Muscle of leg (tissue), 16 donors: ENCODE measurements around the gene WDR72. TPM values are rescaled to one million over a fixed set of nuclear protein-coding genes. Genes with fewer than 3 reads are reported as not detected.
"Not testable (repeated sequence)": the region's sequence is repeated elsewhere in the genome, so short reads cannot be mapped to it uniquely, and the experiment has no call there.

Source experiments
- DNase-seq: peaks from one replicate; pipeline ENCODE4 v3.0.0; 2013
- H3K27ac ChIP-seq: one replicate; pipeline ENCODE4 v1.5.1; 2013; ENCODE audit warnings: mild to moderate bottlenecking, low read length, control low read depth
- H3K27me3 ChIP-seq: one replicate; pipeline ENCODE4 v1.6.1; 2013; ENCODE audit warnings: low read length; ENCODE audit not compliant: control insufficient read depth, insufficient read depth
- H3K36me3 ChIP-seq: one replicate; pipeline ENCODE4 v1.6.1; 2013; ENCODE audit warnings: low read length; ENCODE audit not compliant: control insufficient read depth, insufficient read depth
- H3K4me1 ChIP-seq: one replicate; pipeline ENCODE4 v1.6.1; 2013; ENCODE audit warnings: low read length; ENCODE audit not compliant: control insufficient read depth, insufficient read depth
- H3K4me3 ChIP-seq: one replicate; pipeline ENCODE4 v1.5.1; 2013; ENCODE audit warnings: low read length, control low read depth
- H3K9me3 ChIP-seq: replicated peaks from 2 replicates; pipeline ENCODE4 v1.6.1; 2013; ENCODE audit warnings: low read depth, low read length; ENCODE audit not compliant: control insufficient read depth
- WGBS: methylation state at CpG from one replicate; pipeline ENCODE4 v1.1.5; 2013; ENCODE audit warnings: missing lambda C conversion rate; ENCODE audit not compliant: insufficient coverage; 5-methylcytosine and 5-hydroxymethylcytosine counted together
- long read RNA-seq, 11 donors: transcript quantifications; one replicate each; lab custom pipeline, GENCODE V29; 2026
- polyA plus RNA-seq, 8 donors: library from polyadenylated mRNA; unstranded; fragments of 120-200 nt; gene quantifications; one replicate each; pipeline versions ENCODE4 v1.2.1 to v1.2.3, GENCODE V29; 2013; ENCODE audit warnings: inconsistent platforms in 1 of 8, low replicate concordance in 1 of 8; ENCODE audit not compliant: insufficient read length in 8 of 8, insufficient read depth in 1 of 8
- total RNA-seq: library from RNA; stranded (reverse); fragments of 120-200 nt; gene quantifications from one replicate; pipeline ENCODE4 v1.2.4, GENCODE V29; 2013

The WDR72 gene
- total RNA-seq: 0.22 TPM
- polyA plus RNA-seq: under 1 TPM; 0.13 to 0.61 (median 0.26) TPM
- long read RNA-seq, donor 1: 0 reads
- long read RNA-seq, donor 2: 0 reads
- long read RNA-seq, donor 3: 0 reads
- long read RNA-seq, donor 4: 0 reads
- long read RNA-seq, donor 5: 0 reads
- long read RNA-seq, donor 6: 0 reads
- long read RNA-seq, donor 7: 0 reads
- long read RNA-seq, donor 8: 0 reads
- long read RNA-seq, donor 9: 0 reads
- long read RNA-seq, donor 10: 0 reads
- long read RNA-seq, donor 11: 0 reads

DNA sequence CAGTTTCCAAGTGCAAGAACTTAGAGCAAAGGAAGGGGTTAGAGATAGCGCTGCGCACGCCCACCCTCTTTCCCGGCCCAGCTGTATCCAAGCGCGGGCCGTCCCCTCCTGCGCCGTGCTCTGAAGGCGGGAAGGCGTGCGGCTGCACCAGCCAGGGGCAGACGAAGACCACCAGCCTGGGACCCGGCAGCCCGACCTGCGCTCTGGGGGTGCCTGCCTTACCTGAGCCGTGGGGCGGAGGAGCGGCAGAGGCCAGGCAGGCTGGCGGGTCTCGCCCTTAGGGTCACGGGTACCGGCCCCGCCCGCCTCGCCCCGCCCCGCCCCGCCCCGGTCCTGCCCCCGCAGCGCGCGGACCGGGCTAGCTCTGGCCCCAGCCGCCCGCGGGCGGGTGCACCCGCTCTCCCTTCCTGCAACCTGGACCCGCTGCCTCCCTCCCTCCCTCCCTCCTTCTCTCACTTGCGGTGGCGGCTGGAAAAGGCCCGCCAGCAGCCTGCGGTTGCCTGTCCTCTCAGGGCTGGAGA lies at the start of gene WDR72:
Gene WDR72, minus strand, starts transcription at position 253 of the 521 bp plus-strand sequence. CDS start 26,514 bp downstream, outside the sequence.
- Histone ChIP-seq H3K4me3 (peak within 1 kb of the TSS; percentile 28), H3K27me3 (peaks cover 12% of the 10 kb centered on the region), H3K36me3 (no peaks in the 10 kb centered on the region), H3K27ac (no peak within 1 kb of the TSS), H3K9me3 (no peaks in the 10 kb centered on the region), H3K4me1 (peaks cover 3% of the 10 kb centered on the region)
- 0% methylated on average over 14 of the region's 45 CpGs for WGBS
- DNase-seq: peak; percentile 13

DNA sequence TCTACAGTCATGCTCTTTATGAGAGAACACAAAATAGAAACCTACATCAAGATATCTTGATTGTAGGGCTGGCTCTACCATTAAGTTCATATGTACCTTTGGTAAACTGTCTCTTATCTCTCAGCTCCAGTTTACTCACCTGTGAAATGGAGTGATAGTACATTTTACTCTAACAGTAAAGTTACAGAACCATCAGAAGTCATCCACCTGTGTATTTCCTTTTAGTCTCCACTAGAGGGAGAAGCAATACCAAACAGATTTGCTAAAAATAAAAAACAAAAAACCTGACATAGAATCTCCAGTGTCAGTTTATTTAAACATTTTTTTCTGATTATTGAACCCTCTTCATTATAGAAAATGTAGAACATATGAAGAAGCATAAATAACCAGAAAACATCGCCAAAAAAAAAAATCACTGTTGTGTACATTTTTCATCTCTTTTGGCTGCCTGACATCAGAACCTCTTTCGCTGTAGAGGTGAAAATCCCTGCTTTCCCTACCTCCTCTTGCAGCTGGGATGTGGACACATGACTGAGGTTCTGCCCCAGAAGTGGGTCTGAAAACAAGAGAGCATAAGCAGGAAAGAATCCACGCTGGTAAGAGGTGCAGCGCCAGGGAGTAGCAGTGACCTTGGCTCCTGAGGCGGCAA lies 48.7 kb upstream of the WDR72 start:
- H3K27ac ChIP-seq: peak overlapping the region; percentile 71
- H3K27me3 ChIP-seq: no peaks in the 10 kb centered on the region
- peaks cover 5% of the 10 kb centered on the region for H3K4me1 ChIP-seq
- peak; percentile 69 for DNase-seq
- no peak overlapping the region for H3K4me3 ChIP-seq
- no peaks in the 10 kb centered on the region for H3K9me3 ChIP-seq
- WGBS: 27% methylated on average over 3 of the region's 5 CpGs
- no peaks in the 10 kb centered on the region for H3K36me3 ChIP-seq

DNA sequence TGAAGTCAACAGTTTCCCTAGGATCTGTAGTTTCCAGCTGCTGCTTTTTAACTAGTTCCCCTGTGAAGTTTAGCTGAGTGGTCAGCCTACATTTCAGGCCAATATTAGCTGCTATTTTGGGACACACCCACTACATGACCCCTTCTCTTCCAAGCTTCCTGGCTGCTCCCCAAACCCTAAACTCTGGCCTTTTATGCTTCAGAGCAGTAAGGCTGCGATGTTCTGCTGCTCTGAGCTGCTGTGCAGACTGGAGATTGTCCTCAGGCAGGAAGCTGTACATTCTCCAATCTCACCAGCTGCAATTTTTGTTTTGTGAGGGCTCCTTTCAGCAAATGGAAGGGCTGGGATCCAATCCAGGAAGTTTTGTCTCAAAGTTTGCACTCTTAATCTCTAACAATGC lies 48.0 kb upstream of the WDR72 start:
- peak overlapping the region; percentile 39 for H3K27ac ChIP-seq
- H3K4me1 ChIP-seq: peaks cover 5% of the 10 kb centered on the region
- no peaks in the 10 kb centered on the region for H3K36me3 ChIP-seq
- WGBS: 22% methylated on average over 1 of the region's 1 CpG
- H3K27me3 ChIP-seq: no peaks in the 10 kb centered on the region
- H3K4me3 ChIP-seq: no peak overlapping the region
- peak; percentile 98 for DNase-seq
- no peaks in the 10 kb centered on the region for H3K9me3 ChIP-seq

DNA sequence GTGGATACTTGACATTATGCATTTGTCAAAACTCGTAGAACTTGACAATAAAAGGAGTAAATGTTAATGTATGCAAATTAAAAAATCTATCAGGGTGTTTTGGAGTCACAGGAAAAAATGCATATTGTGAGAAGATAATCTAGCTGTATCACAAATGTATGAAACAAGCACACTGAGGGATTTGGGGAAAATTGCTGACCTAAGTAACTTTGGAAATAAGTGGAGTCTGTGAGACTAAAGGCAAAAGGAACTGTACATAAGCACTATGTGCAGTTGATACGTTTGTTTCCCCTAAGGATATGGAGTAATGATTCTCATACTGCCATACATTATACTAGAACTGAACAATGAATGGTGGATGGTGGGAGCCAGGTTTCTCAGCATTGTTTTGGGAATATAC lies 43.2 kb upstream of the WDR72 start:
- no peaks in the 10 kb centered on the region for H3K36me3 ChIP-seq
- WGBS: no CpG with 5 or more reads among the region's 2 CpGs

DNA sequence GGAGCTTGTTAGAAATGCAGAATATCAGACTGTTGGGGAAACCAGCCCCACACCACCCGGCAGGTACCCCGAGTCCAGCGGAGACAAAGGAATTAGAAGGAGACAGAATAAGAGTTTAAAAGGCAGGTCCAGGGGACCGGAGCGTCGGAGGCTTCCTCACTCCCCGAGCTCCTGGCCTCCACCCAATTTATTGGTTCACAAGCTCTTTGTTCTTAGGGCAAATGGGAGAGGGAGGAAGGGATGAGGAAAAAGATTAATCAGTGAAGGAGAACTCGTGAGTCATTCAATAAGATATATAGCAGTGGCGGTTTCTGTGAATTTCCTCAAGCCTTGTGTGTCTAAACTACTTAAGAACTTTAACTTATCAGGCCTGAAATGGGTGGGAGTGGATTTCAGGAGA lies 32.1 kb upstream of the WDR72 start:
- H3K27ac ChIP-seq: no peak overlapping the region
- H3K27me3 ChIP-seq: no peaks in the 10 kb centered on the region
- 94% methylated on average over 3 of the region's 9 CpGs for WGBS
- H3K4me1 ChIP-seq: no peaks in the 10 kb centered on the region
- no peak overlapping the region for H3K4me3 ChIP-seq
- DNase-seq: no peak
- H3K36me3 ChIP-seq: no peaks in the 10 kb centered on the region
- no peaks in the 10 kb centered on the region for H3K9me3 ChIP-seq

More for the DNA sequence above, 43.2 kb upstream of the WDR72 start:
- DNase-seq: no peak
- H3K4me1 ChIP-seq: no peaks in the 10 kb centered on the region
- no peak overlapping the region for H3K4me3 ChIP-seq
- H3K27me3 ChIP-seq: no peaks in the 10 kb centered on the region
- H3K27ac ChIP-seq: no peak overlapping the region
- no peaks in the 10 kb centered on the region for H3K9me3 ChIP-seq

DNA sequence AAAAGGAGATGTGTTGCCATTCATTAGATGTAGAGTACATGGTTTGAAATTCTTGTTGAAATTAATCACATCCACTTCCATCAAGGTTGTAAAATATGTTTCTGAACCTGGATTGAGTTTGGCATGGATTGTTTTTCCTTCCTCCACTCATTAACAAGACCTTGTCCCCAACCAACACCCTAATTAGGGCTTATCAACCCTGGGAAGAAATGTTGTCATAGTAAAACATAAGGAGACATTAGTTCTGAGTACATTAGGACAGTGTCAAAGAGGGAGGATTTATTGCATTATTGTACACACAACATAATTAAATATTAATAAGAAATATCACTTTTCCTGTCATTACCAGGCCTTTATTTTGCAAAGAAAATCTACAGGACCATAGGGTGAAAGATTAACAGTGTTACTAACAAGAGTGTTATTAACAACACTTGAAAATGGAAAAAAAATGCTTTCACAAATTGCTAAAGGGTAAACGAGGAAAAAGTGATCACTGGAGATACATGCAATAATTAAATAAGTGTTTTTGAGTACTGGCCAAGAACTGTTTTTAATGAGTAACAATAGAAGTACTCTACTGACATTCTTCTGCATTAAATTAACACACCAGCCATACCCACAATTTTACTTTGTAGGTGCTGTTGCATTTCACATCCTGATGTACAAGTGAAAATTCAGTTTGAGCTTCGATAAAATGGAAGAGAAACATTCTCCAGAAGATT lies 30.4 kb upstream of the WDR72 start:
- Histone ChIP-seq H3K27me3 (no peaks in the 10 kb centered on the region), H3K9me3 (no peaks in the 10 kb centered on the region), H3K4me3 (no peak overlapping the region), H3K27ac (no peak overlapping the region), H3K4me1 (no peaks in the 10 kb centered on the region), H3K36me3 (no peaks in the 10 kb centered on the region)
- no peak for DNase-seq
- WGBS: no CpG with 5 or more reads among the region's 2 CpGs

DNA sequence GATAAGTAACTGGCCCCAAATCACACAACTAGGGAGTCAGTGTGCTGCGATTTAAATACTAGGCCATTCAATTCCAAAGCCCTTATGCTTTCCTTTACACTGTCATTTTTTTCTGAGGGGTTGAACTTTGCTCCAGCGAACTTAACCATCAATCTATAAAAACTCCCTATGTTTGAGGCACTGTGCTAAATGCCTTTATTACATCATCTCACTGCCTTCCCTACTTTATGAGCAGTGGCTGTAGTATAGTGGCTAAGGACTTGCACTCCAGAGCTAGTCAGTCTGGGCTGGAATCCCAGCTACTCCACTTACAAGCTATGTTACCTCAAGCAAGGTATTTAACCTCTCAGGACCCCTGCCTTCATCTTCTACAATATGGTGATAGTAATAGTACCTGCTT lies 26.9 kb upstream of the WDR72 start:
- H3K36me3 ChIP-seq: no peaks in the 10 kb centered on the region
- 83% methylated on average over 2 of the region's 2 CpGs for WGBS
- H3K27ac ChIP-seq: no peak overlapping the region
- no peaks in the 10 kb centered on the region for H3K9me3 ChIP-seq
- no peaks in the 10 kb centered on the region for H3K4me1 ChIP-seq
- H3K4me3 ChIP-seq: no peak overlapping the region
- DNase-seq: no peak
- H3K27me3 ChIP-seq: no peaks in the 10 kb centered on the region

DNA sequence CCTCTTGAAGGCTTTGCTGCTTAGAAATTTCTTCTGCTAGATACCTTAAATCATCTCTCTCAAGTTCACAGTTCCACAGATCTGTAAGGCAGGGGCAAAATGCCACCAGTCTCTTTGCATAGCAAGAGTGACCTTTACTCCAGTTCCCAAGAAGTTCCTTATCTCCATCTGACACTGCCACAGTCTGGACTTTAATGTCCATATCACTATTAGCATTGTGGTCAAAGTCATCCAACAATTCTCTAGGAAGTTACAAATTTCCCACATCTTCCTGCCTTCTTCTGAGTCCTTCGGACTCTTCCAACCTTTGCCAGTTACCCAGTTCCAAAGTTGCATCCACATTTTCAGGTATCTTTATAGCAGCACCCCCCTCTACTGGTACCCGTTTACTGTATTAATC lies 25.8 kb upstream of the WDR72 start:
- H3K27me3 ChIP-seq, H3K36me3 ChIP-seq, H3K4me3 ChIP-seq, H3K9me3 ChIP-seq, H3K27ac ChIP-seq, H3K4me1 ChIP-seq, DNase-seq: not testable (repeated sequence)
- WGBS: 77% methylated on average over 1 of the region's 2 CpGs

DNA sequence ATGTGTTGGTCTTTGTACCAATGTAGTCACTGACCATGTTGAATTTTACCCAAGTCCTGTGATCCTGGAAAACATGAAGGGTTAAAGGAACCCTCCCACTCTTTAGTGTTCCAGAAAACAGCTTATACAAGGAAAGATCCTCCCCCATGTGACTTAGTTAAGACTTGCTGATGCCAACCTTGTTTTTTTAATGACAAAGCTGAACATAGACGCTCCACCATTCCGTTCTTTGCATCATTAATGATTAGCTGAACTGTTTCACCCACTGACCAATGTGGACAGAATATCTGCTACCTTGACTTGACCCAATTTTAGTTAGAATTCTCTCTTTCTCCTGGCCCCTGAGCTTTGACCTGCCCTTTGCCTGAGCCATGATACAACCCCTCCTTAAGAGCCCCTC lies 3.5 kb upstream of the WDR72 start:
- H3K4me3 ChIP-seq: no peak overlapping the region
- peaks cover 3% of the 10 kb centered on the region for H3K4me1 ChIP-seq
- H3K36me3 ChIP-seq: no peaks in the 10 kb centered on the region
- WGBS: 45% methylated on average over 2 of the region's 2 CpGs
- H3K9me3 ChIP-seq: no peaks in the 10 kb centered on the region
- H3K27ac ChIP-seq: no peak overlapping the region
- H3K27me3 ChIP-seq: peaks cover 12% of the 10 kb centered on the region
- no peak for DNase-seq

DNA sequence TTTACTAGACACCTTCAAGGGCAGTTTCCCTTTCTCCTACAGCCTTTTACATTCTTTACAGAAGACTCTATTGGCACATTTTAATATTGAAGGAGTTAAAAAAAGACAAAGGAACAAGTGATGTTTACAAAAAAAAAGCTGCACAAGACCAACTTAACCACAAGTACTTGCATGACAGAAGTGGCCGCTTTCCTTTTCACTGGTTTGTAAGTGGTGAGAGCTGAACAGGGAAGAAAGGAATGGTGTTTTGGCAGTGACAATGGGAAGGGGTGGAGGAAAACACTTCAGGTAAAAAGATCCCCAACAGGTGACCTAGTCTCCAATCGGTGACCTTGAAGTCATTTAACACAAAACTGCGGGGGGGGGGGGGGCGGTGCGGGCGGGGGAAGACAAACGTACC lies 1.1 kb downstream of the WDR72 start:
- Histone ChIP-seq H3K27ac (no peak overlapping the region), H3K4me3 (no peak overlapping the region), H3K9me3 (no peaks in the 10 kb centered on the region), H3K27me3 (peaks cover 12% of the 10 kb centered on the region), H3K36me3 (no peaks in the 10 kb centered on the region), H3K4me1 (peaks cover 3% of the 10 kb centered on the region)
- DNase-seq: no peak
- no CpG with 5 or more reads among the region's 7 CpGs for WGBS
